RPMI7951 (cell line): ENCODE measurements around the gene MYO5B. TPM values are rescaled to one million over a fixed set of nuclear protein-coding genes. Genes with fewer than 3 reads are reported as not detected.

Source experiments
- DNase-seq: peaks from one replicate; pipeline ENCODE4 v3.0.0-alpha.2; 2012; ENCODE audit warnings: low read depth
- total RNA-seq: library from RNA; depleted of rRNA; stranded (reverse); fragments of >200 nt; shearing (Covaris generic); gene quantifications from 2 replicates; pipeline ENCODE4 v1.2.3, GENCODE V29; 2014

MYO5B gene
- total RNA-seq, 1 experiment from 2014 or later: 0.36 TPM

GRCh38 chr18:50014606-50015005 lies 180.3 kb downstream of the MYO5B start:
- DNase-seq: no peak

- no peak for DNase-seq
Observed at GRCh38 chr18:50013363-50014138, 181.4 kb downstream of the MYO5B start.

GRCh38 chr18:50011813-50012435 lies 183.0 kb downstream of the MYO5B start:
- DNase-seq: no peak

- peak; percentile 36 for DNase-seq
Observed at GRCh38 chr18:50009773-50010335, 185.1 kb downstream of the MYO5B start.

GRCh38 chr18:50008306-50008705 lies 186.6 kb downstream of the MYO5B start:
- no peak for DNase-seq

GRCh38 chr18:50006470-50007046 lies 188.4 kb downstream of the MYO5B start:
- DNase-seq: no peak

- DNase-seq: no peak
Observed at GRCh38 chr18:50004013-50004412, 190.9 kb downstream of the MYO5B start.

GRCh38 chr18:50002781-50003180 lies 192.2 kb downstream of the MYO5B start:
- DNase-seq: no peak

- DNase-seq: no peak
Observed at GRCh38 chr18:50000227-50000626, 194.7 kb downstream of the MYO5B start.

GRCh38 chr18:49999128-49999527 lies 195.8 kb downstream of the MYO5B start:
- DNase-seq: no peak

- no peak for DNase-seq
Observed at GRCh38 chr18:49997558-49997957, 197.4 kb downstream of the MYO5B start.

- no peak for DNase-seq
Observed at GRCh38 chr18:49994410-49994809, 200.5 kb downstream of the MYO5B start.

GRCh38 chr18:49993299-49993698 lies 201.6 kb downstream of the MYO5B start:
- DNase-seq: no peak

GRCh38 chr18:49988733-49989132 lies 206.2 kb downstream of the MYO5B start:
- DNase-seq: no peak

GRCh38 chr18:49988101-49988500 lies 206.8 kb downstream of the MYO5B start:
- no peak for DNase-seq

- no peak for DNase-seq
Observed at GRCh38 chr18:49985236-49985635, 209.7 kb downstream of the MYO5B start.

- DNase-seq: no peak
Observed at GRCh38 chr18:49980896-49981295, 214.1 kb downstream of the MYO5B start.

- DNase-seq: no peak
Observed at GRCh38 chr18:49976795-49977560, 218.0 kb downstream of the MYO5B start.

- DNase-seq: no peak
Observed at GRCh38 chr18:49976001-49976400, 218.9 kb downstream of the MYO5B start.

GRCh38 chr18:49974079-49974478 lies 220.9 kb downstream of the MYO5B start:
- DNase-seq: no peak

- DNase-seq: no peak
Observed at GRCh38 chr18:49973592-49973991, 221.4 kb downstream of the MYO5B start.

- no peak for DNase-seq
Observed at GRCh38 chr18:49972535-49972934, 222.4 kb downstream of the MYO5B start.
